Stimulated activated CD8-positive, alpha-beta memory T cell treated with anti-CD3 and anti-CD28 coated beads, Interleukin-12 subunit alpha, Interleukin-12 subunit beta, amount 100 ng/mL, for 24 hours (primary cell): ENCODE data around the gene PACS2.
A peak's percentile ranks its signal among the peaks of the same experiment; 100 is the strongest.
"Not testable (repeated sequence)": the region's sequence is repeated elsewhere in the genome, so short reads cannot be mapped to it uniquely, and the experiment has no call there.

Experiments
- DNase-seq: peaks from one replicate; pipeline ENCODE4 v3.0.0-alpha.2; 2020; ENCODE audit errors: extremely low read depth

PACS2 gene

DNA sequence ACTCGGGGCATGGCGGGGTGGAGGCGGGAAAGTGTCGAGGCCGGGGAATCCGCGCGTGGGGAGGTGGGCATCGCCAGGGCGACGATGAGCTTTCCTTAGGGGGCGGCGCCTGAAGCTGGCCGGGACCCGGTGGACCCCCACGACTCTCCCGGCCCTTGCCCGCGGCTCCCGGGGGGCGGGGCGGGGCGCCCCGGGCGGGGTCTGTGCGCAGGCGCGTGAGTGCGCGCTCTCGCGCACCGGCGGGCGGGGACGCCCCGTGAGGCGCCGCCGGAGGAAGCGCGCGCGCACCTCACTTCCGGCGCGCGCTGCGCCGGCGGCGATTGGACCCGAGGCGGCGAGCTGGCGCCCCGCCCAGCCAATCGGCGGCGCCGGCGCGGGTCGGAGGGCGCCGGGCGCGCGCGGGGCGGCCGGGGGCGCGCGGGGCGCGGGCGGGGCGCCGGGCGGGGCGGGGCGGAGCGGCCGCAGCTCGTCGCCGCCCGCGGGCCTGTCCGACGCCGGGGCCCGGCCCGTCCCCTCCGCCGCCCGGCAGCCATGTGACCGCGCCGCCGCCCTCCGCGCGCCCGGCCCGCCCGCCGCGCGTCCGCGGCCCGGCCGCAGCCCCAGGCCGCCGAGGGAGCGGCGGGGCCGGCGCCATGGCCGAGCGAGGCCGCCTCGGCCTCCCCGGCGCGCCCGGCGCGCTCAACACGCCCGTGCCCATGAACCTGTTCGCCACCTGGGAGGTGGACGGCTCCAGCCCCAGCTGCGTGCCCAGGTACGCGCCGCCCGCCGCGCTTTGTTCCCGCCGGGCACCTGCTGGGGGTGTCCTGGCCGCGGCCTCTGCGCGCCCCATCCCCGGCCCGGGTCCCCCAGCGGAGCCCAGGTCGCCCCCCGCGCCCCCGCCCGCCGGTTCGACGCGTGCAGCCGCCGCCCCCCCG lies at the start of gene PACS2:
Gene PACS2, plus strand, starts transcription at position 462 of the 914 bp plus-strand sequence. Its CDS starts 171 bp downstream, at position 633.
- peak; percentile 41 for DNase-seq

DNA sequence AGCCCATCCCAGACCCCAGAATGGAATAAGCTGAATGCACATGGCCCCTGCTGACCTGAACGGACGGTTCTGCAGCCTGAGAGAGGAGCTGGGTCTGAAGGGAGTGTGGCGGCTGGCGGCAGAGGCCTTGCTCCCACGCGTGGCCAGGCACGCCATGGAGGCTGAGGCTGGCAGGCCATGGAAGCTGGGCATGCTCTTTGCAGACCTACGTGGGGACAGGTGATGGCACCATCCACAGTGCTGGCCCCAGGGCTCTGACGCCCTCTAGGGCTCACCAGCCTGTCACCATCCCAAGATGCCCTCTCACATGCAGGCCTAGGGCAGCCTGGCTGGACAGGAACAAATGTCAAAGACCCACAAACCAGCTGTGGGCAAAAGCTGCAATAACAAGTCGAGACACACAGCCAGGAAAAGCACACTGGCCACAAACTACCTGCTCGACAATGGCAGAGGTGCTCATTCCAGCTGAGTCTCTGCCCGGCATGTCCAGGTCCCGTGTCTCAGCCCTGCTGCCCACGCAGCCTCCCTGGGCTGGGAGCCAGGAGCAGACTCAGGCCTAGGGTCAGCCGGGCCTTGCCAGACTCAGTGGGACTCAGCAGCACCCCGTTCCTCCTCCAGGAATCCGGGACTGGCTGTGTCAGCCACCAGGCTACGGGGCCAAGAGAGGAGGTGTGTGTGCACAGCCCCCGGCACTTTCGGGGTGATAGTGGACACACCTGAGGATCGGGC lies 46.6 kb upstream of the PACS2 start:
- no peak for DNase-seq

DNA sequence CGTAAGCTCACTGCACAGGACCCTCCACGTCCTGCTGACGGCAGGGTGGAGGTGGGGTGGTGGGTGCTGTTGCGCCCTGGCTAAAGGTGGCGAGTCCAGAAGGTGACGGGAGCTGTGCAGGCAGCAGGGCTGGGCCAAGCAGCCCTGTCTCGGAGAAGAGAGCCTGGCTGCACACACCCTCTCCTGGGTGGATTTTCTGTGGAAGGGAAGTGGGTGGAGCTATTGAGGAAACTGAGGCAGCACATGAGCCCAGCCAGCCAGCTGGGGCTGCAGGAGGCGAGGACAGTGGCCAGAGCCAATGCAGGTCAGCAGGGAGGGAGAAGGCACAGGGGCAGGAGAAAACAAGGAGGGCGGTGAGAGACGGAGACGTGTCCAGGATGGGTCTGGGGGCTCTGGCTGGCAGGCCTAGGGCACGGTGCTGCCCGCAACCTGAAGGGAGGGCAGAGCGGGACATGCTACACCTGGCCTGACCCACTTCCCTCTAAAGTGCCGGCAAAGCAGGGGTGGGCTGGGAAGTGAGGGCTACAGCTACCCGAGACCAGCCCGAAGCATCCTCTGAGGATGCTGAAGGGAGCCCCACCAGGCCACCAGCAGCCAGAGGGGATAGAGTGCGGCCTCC lies 45.7 kb upstream of the PACS2 start:
- DNase-seq, result no peak

DNA sequence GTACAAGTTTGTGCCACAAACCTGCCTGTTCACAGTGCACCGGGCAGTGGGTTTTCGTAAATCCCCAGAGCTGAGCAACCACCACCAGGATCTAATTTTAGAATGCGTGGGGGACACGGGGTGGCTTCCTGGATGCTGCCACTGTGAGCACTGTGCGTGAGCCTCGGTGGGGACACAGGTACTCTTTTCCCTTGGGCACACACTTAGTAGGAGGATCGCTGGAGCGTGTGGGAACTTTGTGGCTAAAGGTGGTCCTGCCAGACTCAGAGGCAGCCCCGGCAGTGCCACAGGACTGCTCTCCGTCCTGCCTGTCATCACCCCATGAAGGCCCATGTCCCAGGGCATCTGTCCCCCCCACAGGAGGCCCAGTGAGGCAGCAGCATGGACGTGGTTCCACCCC lies 45.1 kb upstream of the PACS2 start:
- DNase-seq, result no peak

DNA sequence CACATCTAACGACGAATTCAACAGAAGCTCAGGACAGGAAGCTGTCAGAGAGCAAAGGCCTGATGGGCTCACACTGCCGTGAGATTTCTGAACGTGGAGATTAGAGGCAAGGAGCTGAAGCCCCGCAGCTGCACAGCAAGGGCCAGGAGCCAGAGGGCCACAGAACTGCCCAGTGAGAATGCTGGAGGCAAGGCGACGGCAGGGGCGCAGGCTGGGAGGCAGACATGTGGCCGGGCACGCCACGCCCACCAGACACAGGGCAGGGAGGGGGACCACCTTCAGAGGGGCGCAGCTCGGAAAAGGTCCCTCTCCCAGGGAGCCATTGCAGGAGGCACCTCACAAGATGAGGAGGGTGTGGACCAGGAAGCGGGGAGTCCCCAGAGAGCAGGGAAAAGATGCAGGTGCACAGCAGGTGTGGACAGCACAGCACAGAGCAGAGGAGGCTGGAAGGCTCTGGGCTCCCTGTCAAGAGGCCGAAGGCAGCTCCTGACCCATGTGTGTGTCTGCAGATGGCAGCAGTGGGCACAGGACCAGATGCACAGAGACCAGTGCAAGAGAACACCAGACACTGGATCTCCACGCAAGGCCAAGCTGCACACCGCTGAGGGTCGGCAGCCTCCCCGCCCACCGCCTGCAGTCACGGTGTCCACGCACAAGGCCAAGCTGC lies 43.2 kb upstream of the PACS2 start:
- no peak for DNase-seq

DNA sequence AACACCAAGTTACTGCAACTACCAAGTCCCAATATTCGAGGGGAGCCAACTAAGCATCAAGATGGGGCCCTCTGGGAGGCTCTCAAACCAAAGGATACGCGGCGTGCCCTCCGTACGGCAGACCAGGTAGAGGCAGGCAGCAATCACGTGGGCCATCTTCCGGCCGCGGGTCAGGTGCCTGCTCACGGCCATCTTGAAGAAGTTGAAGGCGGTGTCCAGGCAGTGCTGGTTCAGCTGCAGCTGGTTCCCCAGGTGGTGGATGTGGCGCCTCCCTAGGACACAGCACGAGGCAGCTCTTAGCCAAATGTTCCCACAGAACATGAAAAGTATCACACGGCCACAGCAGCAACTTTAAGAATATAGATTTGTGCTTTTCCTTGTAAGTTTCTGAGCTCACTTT lies 41.9 kb upstream of the PACS2 start:
- DNase-seq, result no peak

- no peak for DNase-seq
These were observed 41.5 kb upstream of the PACS2 start for GRCh38 chr14:105273062-105273461.

DNA sequence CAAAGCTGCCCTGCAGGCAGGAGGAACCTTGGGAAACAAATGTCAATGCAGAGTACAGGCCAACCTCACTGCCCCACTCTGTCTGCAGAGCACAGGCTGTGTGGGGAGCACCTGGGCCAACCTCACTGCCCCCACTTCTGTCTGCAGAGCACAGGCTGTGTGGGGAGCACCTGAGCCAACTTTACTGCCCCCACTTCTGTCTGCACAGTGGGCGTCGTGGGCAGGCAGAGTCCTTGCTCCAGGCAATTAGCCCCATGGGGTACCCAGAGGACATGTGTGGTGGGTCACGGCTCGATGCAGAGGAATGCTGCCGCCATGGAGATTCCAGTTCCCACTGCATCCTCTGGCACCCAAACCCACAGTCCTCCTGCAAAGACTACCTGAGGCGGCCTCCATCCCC lies 39.9 kb upstream of the PACS2 start:
- DNase-seq, result no peak

DNA sequence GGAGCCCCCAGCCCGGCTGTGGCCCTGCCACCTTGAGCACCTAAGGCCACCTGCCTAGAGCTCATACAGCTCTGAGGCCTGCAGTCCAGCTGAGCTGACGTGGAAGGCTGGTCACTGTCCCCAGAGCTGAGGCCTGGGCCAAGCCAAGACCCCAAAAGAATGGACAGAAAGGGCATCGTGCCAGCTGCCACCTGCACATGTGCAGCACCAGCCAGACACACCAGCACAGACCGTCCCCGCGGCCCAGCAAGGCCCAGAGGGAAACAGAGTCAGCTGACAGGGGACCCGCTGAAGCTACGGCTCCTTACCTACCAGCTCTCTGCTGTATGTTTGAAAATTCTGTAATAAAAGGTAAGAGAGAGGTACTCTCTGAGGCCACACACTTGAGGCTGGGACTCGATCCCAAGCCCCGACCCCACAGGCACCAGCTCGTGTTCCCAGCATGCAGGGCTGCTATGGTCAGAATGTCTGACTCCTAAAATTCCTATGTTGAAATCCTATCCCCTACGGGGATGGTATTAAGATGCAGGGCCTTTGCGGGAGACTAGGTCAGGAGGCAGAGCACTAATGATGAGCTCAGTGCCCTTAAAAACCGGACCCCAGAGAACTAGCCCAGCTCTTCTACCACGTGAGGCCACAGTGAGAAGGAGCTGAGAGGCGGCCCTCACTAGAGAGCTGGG lies 39.1 kb upstream of the PACS2 start:
- DNase-seq, result no peak

GRCh38 chr14:105277448-105277847 lies 37.1 kb upstream of the PACS2 start:
- not testable (repeated sequence) for DNase-seq

- no peak for DNase-seq
These were observed 34.7 kb upstream of the PACS2 start for GRCh38 chr14:105279642-105280361.

DNA sequence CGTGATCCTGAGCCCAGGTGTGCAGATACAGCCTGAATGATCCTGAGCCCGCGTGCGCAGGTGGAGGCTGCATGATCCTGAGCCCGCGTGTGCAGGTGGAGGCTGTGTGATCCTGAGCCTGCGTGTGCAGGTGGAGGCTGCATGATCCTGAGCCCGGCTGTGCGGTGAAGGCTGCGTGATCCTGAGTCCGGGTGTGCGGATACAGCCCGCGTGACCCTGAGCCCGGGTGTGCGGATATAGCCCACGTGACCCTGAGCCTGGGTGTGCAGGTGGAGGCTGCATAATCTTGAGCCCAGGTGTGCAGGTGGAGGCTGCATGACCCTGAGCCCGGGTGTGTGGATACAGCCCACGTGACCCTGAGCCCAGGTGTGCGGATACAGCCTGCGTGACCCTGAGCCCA lies 34.0 kb upstream of the PACS2 start:
- no peak for DNase-seq

DNA sequence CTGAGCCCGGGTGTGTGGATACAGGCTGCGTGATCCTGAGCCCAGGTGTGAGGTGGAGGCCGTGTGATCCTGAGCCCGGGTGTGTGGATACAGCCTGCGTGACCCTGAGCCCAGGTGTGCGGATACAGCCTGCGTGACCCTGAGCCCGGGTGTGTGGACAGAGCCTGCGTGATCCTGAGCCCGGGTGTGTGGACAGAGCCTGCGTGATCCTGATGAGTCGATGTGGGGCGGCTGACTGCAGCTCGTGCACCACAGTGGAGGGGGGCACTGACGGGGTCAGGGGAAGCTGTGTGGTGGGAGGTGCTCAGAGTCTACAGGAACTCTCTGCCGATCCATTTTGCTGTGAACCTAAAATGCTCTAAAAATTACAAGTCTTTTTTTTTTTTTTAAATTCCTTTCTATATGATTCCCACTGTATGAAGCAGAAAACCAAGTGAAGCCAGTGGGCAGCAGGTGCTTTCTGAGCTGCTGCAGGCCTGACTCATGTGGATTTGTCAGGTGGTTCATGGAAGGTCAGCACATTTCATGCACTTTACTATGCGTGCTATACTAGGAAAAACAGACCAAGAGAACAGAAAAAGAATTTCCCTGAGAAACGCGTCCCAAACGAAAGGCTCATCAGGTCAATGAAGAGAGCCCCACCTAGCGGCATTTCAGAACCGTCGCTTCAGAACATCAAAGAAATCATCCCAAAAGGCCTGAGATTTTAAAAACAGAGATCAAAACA lies 33.0 kb upstream of the PACS2 start:
- no peak for DNase-seq

DNA sequence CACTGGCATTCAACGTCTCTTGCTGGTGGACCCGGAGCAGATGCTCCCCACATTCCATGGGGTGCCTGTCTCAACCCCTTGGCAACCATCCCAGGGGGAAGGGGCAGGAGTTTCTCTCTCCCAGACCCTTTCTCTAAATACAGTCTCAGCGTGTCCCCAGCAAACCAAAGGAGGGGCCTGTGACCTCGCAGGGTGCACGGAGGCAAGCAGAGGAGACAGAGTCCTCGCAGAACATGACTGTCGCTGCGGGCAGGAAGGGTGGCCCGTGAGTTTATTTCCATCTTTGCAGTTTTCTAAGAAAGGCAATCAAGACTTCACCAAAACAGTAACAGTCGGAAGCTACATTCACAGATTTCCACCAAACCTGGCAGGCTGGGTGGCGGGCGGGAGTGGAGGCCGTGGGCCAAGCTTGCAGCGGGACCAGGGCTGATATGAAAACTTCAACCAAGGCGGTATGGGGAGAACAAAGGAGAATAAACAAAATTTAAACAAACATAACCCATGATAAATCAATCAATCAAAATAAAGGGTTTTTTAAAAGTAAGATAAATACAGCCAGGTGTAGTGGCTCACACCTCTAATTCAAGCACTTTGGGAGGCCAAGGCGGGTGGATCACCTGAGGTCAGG lies 32.3 kb upstream of the PACS2 start:
- DNase-seq, result no peak

DNA sequence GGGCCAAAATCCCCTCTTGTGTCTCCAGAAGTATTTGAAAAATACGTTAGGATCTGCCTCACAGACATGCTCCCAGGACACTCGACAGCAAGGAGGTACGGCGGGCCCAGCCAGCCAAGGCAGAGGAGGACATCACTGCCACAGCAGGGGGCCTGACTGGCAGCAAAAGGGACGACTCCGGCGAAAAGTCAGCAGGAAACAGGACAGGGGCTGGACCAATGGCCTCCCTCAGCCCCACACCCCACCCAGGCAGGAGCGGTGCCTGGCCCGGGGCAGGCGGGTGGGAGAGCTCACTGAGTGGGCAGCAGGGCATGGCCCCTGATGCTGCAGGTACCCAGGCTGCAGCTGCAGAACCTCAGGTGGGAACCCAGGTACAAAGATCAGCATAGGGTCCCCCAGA lies 31.5 kb upstream of the PACS2 start:
- DNase-seq, result no peak

DNA sequence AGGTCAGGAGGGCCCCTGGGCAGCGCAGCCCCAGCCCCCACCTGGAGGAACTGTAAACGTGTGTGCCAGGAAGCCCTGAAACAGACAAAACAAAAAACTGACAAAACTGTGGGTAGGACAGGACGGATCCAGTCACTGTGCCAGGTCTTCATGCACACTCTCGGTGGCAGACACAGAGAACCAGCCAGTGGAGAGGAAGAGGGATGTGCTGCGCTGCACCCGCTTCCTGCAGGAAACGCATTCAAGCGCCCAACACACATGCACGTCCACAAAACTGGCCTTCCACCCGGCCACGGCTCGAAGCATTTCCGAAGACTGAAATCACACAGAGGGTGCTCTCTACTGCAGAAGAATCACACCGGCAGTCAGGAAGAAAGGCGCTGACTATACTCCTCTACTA lies 30.6 kb upstream of the PACS2 start:
- DNase-seq, result no peak

DNA sequence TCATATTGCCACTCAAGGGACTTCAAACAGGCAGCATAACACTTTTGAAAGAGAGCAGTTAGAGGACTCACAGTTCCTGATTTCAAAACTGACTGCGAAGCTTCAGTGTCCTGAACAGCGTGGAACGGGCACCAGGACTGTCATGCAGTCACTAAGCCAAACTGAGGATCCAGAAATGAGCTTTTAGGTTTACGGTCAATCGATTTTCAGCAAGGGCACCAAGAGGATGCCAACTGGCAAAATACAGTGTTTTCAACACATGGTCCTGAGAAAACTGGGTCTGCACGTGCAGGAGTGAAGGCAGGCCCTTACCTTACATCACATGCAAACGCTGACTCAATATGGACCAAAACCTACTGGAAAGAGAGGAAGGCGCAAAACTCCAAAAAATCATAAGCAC lies 29.4 kb upstream of the PACS2 start:
- no peak for DNase-seq

GRCh38 chr14:105286759-105287144 lies 27.8 kb upstream of the PACS2 start:
- no peak for DNase-seq

DNA sequence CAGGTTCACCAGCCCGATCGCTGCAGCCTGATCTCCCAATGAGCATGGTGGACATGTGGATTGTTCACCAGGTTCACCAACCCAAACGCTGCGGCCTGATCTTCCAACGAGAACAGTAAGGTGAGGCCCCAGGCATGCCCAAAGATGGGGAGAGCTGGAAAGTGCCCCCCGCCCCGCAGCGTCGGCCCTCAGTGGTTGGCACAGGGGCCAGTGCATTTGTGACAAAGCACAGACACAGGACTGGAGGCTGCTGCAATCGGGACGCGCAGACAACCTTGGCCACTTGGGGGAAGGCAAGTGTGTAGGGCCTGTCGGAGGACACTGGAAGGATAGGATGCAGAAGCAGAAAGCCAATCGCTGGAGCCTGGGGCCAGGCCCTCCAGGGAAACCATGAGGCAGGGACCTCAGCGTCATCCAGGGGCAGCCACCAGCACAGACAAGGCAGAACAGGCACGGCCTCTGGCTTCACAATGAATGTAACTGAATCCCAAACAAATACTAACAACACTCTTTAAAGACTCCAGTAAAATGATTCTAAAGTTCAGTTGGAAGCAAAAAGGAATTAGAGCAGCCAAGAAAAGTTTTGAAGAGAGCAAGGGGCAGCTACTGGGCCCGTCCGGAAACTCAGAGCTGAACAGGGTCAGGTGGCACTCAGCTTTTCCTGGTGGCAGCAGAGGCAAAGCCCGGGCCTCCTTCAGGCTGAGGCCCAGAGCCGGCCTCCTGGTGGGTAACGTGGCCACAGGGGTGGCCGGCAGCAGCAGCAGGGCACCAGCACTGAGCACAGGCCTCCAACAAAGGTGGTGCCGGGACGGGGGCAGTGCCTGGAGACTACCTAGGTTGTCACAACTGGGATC lies 27.1 kb upstream of the PACS2 start:
- no peak for DNase-seq
